SH-SY5Y (cell line): ENCODE data around the gene MAP3K12.

Experiments used
- GATA2 ChIP-seq: IDR thresholded peaks from 2 replicates; pipeline ENCODE4 v1.6.1; 2011; ENCODE audit warnings: mild to moderate bottlenecking, low read depth, low read length
- GATA3 ChIP-seq: IDR thresholded peaks from 2 replicates; pipeline ENCODE4 v1.6.1; 2011; ENCODE audit warnings: low read depth, mild to moderate bottlenecking, low read length, moderate library complexity

DNA sequence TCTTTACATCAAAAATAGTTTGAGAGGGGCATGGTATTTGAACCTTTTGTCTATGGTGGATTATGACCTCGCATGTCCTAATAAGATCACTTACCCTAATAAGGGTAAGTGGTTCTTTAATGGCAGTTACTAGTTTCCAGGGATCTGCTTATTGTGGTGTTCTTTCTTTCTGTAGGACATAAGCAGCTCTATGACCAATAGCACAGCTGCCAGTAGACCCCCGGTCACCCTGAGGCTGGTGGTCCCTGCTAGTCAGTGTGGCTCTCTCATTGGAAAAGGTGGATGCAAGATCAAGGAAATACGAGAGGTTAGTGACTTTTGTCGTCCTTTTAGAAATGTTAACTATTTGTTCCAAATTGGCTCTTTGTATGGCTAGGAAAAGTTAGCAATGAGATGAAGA, 40.2 kb downstream of the MAP3K12 start:
- TF ChIP-seq GATA3 = no peak
- no peak for TF ChIP-seq GATA2
